ENCODE results near the gene PSMD9.

The PSMD9 gene

GRCh38 chr12:121966959-121967358 lies 78.4 kb downstream of the PSMD9 start:
- no peak overlapping the region for H3K4me3 ChIP-seq (ENCODE audit: low read length)
- DNase-seq (ENCODE audit: low read depth): no peak
- no peak for TF ChIP-seq CTCF (conservative IDR thresholded peaks at IDR 0.05; ENCODE audit: low read length)
